ENCODE data around the gene PAEP.

The PAEP gene

DNA sequence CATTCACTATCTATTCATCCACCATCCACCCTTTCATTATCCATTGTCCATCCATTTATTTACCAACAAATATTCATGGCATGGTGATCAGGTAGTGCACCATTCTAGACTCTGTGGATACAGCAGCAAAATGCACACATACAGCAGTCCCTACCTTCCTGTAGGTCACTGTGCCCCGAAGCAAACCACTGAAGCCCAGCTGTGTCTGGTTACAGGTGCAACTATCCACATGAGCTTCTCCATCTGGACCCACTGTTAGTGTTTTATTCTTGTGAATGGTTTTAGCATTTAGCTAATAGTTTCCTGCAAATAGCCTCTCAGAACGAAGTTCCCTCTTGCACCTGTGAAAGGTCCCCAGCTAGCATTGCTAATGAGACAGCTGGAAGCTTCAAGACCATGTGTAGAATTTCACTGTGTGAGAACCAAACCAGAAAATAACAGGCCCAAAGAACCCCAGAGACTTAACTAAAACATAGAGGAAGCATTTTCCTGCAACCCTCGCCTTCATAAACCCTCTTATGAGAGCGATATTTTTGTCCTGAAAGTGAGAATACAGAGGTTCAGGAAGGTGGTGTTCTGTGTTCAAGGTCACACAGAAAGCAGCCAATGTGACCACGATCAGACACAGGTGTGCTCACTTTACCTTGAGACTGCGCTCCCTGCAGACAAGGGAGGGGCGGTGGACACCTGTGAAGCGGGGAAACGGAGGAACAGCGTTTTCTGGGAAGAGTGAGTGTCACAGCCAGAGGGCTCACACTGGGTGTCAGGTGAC, 18.5 kb downstream of the PAEP start:
- DNase-seq: no peak

DNA sequence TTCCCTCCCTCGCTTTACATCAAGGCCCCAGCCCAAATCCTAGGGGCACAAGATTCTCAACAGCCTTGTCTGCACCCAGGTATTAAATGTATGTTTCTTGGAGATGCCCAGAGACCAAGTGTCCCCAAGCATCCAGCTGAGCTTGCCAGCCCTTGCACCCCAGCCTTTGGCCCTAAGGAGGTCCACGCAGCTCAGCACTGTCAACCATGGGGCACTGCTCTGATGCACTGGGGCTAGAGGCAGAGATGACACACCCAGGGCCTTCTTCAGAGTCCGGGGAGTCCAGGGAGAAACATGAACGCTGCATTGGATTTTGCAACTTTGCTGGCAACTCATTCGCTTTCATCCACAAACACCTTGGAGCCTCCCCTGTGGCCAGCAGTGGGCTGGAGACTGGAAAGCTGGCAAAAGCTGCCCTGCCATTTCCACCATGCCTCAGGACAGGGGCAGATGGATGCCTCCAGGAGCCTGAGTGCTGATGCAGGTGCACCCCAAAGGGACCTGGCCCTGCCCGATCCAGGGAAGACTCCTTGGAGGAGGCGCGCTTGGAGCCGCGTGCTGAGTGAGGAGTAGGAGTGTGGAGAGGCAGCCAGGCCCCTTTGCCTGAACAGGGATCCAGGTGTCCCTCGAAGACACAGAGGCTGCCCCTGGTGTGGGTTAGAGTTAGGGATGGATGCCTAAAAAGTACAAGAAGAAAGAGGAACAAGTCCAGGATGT, 19.3 kb downstream of the PAEP start:
- DNase-seq: no peak

DNA sequence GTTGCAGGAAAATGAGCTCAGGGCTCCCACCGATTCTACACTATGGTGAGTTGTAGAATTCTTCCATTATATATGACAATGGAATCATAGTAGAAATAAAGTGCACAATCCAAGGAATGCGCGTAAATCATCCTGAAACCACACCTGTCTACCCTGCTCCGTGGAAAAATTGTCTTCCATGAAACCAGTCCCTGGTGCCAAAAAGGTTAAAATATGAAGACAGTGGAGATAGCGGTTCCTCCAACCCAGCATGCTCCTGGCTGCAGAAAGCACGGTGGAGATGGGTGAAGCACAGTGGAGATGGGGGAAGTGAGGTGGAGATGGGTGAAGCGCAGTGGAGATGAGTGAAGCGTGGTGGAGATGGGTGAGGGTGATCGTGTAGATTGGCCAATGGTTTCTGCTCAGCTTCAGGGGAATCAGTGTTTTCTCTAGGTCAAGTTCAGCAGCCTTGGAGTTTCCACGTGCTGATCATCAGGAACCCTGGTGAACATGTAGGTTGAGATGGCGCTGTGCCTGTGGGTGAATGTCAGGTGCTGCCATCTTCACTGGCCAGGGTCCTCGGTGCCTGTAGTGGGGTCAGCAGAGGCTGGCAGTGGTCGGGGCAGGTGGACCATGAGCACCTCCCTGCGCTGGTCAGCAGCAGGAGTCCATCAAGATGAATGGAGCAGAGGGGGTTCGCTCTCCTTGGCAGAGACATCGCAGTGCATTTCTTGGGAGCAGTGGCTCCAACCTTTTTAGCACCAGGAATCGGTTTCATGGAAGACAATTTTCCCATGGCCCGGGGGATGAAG, 20.3 kb downstream of the PAEP start:
- DNase-seq: no peak

DNA sequence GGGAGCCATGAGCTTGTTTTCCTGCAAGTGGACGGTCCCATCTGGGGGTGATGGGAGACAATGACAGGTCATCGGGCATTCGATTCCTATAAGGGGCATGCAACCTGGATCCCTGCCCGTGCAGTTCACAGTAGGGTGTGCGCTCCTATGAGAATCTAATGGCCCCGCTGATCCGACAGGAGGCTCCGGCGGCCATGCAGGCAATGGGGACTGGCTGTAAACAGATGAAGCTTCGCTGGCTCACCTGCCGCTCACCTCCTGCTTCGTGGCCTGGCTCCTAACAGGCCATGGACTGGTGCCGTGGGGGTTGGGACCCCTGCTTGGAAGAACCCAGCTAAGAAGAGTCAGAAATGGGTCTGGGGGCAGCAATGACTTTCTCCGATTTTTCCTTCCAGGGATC, 21.0 kb downstream of the PAEP start:
- no peak for DNase-seq

DNA sequence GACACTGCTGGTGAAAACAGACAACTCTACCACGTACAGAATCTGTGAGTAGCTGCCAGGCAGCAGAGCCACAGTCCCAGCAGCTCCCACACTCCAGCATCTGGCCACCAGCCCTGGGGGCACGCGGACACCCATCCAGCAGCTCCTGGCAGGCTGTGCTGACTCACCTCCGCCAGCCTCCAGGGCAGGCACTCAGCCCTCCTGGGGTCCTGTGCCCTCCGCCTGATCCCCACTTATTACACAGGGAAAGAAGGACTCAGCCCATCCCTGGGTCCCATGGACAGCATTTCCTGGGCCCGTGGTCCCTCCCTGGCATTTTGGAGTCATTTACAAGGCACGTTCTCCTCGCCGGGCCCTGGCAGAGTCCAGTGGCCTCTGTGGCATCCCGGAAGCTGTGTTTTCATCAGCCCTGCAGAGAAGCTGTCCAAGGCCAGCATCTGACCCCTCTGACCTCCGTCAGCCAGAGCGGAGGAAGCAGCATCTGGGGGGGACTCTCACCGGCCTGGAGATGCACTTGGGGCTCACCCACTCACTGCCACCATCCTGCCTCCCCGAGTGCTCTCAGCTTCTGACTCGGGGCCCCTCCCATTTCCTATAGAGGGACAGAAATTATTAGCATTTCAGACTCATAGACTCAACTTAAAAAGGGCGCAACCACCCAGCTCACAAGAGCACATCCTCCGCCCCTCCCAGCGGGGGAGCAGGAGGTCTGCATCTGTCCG, 21.6 kb downstream of the PAEP start:
- no peak for DNase-seq

DNA sequence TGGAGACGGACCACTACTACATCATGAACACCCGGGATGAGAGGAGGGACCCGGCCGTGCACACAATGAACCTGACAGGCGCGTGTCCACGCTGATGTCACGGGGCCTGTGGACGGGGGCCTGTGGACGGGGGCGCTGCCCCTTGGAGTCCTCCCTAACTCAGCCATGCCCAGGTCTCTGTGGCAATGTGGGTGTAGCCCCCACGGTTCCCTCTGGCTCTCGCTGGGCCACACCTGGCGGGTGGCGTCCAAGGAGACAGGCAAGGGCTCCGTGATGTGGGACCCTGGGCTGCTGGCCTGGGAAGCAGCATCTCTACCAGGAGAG, 22.1 kb downstream of the PAEP start:
- no peak for DNase-seq

DNA sequence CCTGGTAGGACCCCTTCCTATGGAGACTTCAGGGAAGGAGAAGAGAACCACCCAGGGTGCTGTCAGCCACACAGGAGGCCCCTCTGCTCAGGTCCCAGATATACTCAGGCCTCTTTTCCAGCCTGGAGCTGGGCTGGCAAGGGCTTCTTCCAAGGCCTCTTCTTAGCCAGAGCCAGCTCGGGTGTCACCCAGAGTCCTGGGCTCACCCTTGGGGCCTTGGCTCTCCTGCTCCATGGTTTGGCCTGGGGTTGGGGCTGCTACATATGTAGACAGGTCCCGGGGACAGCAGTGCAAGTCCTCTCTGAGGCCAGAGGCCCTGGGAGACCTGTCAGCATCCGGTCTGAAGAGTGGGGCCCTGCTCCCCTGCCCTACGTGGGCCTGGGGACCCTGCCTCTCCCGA, 22.8 kb downstream of the PAEP start:
- no peak for DNase-seq

DNA sequence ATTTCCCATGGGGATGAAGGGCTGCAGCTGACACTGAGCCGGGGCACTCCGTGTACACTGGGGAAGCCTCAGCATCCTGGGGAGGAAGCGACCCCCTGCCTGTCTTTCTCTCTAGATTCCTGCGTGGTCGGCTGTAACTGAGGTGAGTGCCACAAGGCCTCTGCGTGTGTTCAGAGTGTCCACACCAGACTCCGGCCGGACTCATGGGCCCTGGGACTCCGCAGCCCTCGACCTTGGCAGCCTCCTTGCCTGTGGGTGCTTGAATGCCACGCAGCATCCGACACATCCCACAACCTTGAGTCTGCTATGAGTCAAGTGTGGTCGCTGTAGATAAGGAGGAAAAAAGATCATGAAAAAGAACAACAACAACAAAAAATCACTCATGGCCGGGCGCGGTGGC, 23.4 kb downstream of the PAEP start:
- no peak for DNase-seq

DNA sequence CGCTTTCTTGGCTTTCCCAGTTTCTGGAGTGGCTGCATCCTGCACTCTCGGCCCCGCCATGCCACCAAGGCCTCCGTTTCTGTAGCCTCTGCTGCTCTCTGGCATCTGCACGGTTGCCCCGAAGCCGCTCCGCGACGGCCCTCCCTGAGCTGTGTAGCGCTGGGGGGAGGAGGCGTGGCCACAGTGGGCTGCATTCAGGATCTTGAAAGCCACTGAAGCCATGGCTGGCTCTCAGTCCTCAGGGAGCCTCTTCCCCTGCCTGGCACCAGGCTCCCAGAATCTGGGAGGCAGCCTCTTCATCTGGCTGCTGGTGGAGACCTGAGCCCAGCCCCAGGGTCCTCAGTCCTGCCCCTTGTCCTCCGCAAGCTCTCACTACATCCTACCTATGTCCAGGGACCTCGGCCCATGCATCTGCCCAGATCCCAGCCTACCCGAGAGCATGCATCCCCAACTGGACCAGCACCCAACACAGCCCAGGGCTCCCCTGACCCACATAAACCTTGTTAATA, 25.1 kb downstream of the PAEP start:
- no peak for DNase-seq

DNA sequence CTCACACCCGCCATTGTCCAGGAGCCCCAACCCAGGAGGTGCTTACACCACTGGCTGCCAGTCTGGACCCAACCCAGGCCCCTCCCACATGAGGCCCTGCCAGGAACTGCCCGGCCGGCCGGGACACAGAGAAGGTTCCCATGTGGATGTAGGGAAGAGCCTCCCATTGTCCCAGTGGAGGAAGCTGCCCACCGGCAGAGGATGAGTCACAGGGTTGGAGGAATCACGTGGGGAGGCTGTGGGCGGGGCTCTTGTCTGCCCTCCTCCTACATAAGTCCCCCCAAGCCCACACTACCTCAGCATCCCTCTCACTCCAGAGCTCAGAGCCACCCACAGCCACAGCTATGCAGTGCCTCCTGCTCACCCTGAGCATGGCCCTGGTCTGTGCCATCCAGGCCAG, 26.1 kb downstream of the PAEP start:
- no peak for DNase-seq

DNA sequence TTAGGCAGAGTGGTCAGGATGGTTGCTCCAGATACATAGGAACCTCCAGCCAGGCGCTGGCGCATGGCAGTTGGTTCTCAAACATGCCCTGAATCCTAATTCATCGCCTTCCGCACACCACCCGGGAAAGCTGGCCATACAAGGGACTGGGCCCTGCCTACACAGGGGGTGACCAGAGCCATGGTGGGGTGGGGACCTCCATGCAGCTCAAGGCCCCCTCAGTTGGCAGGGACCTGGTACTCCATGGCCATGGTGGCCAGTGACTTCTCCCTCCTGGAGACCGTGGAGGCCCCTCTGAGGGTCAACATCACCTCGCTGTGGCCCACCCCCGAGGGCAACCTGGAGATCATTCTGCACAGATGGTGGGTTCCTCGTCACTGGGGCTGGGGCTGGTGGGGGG, 26.8 kb downstream of the PAEP start:
- DNase-seq: no peak

DNA sequence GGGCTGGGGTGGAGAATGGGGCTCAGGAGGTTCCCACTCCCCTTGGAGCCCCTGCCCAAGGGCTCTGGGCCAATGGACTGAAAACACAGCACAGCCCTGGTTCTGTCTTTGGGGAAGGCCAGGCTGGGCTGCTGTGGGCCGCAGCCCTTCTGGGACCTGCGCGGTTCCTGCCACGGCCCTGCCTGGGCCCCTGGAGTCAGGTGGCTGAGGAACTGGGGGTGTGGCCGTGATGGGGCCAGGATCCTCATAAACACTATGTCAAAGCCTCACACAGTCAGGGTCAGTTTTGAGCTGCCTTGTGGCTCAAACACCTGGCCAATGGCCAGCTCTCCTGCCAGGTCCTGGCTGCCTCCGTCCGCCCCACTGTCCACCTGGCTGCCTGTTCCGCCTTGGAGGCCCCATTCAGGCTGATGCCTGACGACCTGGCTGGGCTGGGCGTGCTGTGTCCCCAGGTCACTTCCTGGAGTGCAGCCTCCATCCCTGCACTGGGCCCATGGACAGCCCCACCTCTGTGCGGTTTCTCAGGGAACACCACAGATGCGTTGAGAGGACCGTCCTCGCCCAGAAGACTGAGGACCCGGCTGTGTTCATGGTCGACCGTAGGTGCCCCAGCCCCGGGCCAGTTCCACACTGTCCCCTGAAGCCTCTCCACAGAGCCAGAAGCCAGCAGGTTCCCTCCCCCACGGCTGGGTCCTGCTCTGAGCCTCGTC, 27.5 kb downstream of the PAEP start:
- DNase-seq: no peak

DNA sequence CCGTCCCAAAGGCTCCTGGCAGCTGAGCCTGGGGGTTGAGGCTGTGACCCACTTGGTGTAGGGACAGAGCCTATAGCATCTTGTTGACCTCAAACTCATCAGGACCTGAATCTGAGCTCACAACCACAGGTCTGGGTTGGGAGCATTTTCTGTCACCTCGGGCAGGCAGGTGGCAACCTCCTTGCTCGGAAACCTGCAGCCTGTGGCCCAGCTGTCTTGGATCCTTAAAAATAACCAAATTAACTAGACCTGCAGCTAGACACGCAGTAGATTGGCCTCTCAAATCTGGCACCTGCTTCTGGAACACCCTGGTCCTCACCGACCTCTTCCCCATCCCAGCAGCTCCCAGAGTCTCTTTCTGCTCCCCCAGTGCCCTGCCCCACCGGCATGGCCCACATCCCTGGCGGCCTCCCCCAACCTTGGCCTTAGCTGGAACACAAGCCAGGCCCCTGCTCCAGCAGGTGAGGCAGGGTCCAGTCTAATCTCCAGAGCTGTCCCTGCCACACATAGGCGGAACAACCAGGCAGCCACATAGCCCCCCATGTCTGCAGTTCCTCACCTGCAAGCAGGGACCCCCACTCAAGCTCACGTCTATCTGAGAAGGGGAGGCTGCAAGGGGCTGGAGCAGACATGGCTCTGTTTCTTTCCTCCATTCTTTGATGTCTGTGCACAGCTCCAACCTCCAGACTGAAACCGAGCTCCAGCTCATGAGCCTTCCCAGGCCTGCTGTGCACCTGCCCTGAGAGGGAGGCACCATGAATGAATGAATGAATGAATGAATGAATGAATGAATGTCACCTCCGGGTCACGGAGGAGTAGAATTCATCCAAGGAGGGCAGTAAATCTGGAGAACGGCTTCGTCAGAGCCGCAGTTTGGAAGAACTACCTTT, 28.3 kb downstream of the PAEP start:
- DNase-seq: no peak

DNA sequence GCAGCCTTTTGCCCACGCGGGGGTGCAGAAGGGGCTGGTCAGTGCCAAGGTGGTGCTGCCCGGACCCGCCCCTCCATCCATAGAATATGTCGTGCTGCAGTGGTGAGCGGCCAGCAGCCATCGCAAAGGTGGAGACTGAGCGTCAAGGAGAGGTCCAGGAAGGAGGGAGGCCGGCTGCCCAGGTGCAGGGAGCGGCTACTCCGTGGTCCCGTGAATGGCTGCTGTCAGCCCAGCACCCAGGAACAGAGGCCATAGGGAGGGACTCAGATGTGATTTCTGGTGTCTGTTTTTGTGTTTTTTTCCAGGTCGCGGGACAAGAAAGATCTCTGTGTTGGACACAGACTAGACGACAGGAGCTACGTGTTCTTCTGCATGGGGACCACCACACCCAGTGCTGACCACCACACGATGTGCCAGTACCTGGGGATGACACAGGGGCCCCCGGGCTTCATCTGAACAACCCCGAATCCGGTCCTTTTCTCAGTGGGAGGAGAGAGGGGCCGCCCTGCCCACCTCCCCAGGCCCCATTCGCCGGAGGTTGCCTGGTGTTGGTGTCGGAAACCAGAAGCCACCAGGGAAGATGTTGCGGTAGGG, 29.0 kb downstream of the PAEP start:
- DNase-seq: no peak

DNA sequence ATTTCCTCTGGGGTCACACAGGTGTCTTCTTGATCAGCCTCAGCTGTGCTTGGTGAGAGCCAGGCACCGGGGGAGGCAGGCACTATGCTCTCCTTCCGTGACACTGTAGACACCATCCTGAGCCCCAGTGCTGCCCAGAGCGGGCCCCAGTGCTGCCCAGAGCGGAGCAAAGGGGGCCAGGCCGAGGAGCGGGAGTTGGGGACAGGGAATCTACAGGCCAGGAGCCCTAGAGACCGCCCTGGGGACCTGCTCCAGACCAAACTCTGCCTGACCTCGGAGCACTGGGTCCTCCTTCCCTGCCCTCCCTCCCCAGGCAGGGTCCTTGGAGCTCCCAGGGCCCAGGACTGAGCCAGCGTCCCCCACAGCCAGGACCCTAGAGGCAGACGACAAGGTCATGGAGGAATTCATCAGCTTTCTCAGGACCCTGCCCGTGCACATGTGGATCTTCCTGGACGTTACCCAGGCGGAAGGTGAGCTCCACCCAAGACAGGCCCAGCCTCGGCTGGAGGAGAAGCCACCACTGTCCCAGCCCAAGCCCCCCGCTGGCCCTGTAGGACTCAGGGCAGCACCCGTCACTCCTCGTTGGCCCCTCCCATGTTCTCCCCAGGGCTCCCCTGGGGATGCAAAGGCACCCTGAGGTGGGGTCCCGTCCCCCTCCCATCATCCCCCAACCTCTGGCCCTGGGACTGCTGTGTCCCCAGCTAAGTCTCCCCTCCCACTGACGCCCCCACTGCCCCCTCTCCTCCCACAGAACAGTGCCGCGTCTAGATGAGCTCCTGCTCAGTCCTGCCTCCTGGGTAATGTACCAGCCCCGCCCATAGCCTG, 30.2 kb downstream of the PAEP start:
- DNase-seq: no peak

DNA sequence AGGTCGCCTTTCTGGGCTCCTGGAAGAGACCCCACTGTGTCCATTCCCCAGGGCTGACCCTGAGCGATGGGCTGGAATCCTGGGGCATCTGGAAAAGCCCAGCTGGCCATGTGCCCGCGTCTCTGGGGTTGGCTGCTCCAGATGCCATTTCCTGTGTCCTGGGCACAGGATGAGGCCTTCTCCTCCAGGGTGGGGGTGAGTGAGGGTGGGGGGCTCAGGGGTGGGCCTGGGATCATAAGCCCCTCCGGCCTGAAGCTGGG, 30.7 kb downstream of the PAEP start:
- DNase-seq: no peak

DNA sequence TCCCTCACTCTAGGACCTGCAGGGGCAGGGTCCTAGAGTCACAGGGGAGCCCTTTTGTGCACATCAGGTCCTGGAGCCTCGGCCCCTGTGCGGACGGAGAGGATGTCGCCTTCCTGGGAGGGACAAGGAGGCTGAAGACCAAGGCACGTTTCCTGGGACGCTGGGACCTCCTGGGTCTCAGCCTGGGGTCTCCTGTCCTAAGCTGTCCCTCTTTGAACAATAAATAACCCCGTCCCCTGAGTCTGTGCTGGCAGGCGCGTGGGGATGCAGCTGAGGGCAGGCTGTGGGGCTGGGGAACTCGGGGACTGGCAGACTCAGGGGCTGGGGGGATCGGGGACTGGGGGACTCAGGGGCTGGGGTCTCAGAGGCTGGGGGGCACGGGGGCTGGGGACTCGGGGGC, 31.1 kb downstream of the PAEP start:
- no peak for DNase-seq

DNA sequence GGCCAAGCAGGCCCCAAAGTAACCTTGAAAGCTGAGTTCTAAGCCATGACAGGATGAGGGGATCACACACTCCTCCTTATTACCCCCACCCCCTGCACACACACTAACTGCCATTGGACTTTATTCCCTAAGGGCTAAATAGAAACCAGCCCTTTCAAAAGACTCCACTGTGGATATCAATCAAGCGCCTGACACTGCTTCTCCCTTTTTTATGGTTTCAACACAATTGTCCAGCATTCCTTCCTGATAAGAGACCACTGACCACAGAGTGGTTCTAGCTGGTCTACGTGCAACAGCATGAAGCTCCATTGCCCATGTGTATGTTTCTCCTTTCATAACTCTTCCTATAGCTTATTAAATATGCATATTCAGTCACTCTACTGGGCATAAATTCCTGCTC, 34.7 kb downstream of the PAEP start:
- DNase-seq: no peak

DNA sequence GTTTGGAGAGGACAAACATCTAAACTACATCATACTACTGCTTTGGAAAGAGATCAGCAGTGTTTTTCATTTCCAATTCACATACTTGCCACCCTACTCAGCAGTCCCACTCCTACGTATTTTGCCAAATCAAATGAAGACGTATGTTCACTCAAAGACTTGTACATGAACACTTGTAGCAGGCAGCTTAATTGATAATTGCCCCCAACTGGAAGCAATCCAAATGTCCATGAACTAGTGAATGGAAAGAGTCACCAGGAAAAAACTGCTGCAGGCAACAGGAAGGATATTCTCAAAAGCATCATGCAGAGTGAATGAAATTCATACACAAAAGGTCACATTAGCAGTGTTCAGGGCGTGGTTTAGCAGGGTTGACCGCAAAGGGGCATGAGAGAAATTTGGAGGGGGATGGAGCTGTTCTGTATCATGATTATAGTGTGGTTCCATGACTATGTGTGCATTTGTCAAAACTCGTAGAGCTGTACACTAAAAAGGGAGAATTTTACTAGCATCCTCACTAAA, 38.8 kb downstream of the PAEP start:
- DNase-seq: no peak

DNA sequence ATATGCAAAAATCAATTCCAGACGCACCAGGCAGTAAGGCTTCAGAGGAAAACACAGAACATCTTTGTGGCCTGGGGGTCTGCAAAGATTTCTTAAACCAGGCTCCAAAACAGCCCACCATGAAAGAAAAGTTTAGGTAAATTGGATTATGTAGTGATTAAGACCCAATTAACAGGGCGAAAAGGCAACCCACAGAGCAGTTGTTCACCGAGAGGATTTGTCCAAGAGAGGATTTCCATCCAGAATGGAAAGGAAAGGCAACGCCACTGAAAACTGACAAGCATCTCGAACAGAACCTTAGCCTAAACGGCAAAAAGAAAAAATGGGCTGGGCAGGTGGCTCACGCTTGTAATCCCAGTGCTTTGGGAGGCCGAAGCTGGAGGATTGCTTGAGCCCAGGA, 40.4 kb downstream of the PAEP start:
- DNase-seq: no peak
